Left ventricle myocardium inferior (tissue), 1 donor: Measurements from ENCODE around the gene F2RL2. TPM values are rescaled to one million over a fixed set of nuclear protein-coding genes. Genes with fewer than 3 reads are reported as not detected.

Experiments
- DNase-seq: peaks from one replicate; pipeline ENCODE4 v3.0.0-alpha.2; 2020
- H3K27ac ChIP-seq: fragments of 200-600 bp; replicated peaks from 2 replicates; pipeline ENCODE4 v1.8.0; 2021
- H3K27me3 ChIP-seq: fragments of 200-600 bp; 2 replicates; pipeline ENCODE4 v1.8.0; 2021; ENCODE audit warnings: low read depth
- H3K36me3 ChIP-seq: fragments of 200-600 bp; 2 replicates; pipeline ENCODE4 v1.8.0; 2021
- H3K4me1 ChIP-seq: fragments of 200-600 bp; 2 replicates; pipeline ENCODE4 v1.8.0; 2021
- H3K4me3 ChIP-seq: fragments of 200-600 bp; 2 replicates; pipeline ENCODE4 v1.8.0; 2021; ENCODE audit warnings: mild to moderate bottlenecking, moderate library complexity
- H3K9me3 ChIP-seq: fragments of 200-600 bp; replicated peaks from 2 replicates; pipeline ENCODE4 v1.8.0; 2021
- intact Hi-C: fragments of 100-400 bp; cut with micrococcal nuclease; formaldehyde crosslinking; loops from one replicate; pipeline ENCODE4 v1.11.0; 2022
- total RNA-seq: library from RNA; stranded (reverse); fragmentation: NEBNext Ultra II Directional; extraction: Animal tissue kit (Norgen Biotek cat#: 25700); gene quantifications from one replicate; pipeline ENCODE4 v1.2.1, GENCODE V29; 2021
- TF ChIP-seq, protein P1 (sequence below): fragments of 200-600 bp; IDR thresholded peaks from 2 replicates; pipeline ENCODE4 v1.8.0; 2021; ENCODE audit warnings: antibody characterized with exemption, mild to moderate bottlenecking, borderline replicate concordance
- donor health status: DM: no; HTN: yes; CAD: no; lungs with severe emphysema.

The F2RL2 gene
- total RNA-seq, 1 donor from 2014 or later: 0.22 TPM

DNA sequence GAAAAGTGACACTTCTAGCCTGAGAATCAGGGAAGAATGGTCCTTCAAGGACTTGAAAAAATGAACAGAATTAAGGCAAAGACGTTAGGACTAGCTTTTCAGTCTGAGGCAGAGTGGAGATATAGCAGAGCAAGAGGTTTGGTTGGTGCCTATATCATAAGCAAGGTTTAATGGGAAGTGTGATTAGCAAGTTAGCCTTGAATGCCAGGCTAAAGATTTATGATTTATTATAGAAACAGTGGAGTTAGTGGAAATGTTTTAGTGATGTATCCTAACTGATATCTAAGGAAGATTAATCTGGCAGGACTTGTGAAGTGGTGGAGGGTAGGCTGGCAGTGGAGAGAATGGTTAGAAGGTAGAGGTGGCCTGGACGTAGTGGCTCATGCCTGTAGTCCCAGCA is 7.0 kb downstream of the F2RL2 start:
- H3K9me3 ChIP-seq: no peaks in the 10 kb centered on the region

DNA sequence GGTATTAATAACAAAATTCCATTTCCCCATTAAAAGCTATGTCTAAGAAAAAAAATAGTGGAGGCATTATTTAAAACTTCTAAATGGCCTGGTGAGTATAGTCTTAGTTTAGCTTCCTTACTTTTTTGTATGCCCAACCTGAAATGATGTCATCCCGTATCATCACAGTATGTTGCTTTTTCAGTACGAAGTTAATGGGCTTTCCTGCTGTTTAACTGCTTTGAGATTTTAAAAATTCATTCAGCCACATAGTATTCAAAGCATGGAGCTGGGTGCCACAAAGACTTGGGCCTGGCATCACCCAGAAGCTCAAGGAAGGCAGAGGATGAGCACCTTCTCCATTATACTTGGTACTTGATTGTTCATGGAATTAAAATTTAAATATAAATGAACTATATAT is 7.4 kb downstream of the F2RL2 start:
- no peak for DNase-seq
- TF ChIP-seq, protein P1, sequence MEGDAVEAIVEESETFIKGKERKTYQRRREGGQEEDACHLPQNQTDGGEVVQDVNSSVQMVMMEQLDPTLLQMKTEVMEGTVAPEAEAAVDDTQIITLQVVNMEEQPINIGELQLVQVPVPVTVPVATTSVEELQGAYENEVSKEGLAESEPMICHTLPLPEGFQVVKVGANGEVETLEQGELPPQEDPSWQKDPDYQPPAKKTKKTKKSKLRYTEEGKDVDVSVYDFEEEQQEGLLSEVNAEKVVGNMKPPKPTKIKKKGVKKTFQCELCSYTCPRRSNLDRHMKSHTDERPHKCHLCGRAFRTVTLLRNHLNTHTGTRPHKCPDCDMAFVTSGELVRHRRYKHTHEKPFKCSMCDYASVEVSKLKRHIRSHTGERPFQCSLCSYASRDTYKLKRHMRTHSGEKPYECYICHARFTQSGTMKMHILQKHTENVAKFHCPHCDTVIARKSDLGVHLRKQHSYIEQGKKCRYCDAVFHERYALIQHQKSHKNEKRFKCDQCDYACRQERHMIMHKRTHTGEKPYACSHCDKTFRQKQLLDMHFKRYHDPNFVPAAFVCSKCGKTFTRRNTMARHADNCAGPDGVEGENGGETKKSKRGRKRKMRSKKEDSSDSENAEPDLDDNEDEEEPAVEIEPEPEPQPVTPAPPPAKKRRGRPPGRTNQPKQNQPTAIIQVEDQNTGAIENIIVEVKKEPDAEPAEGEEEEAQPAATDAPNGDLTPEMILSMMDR: no peak
- H3K9me3 ChIP-seq: no peaks in the 10 kb centered on the region
- intact Hi-C loops: no loop called here
- no peaks in the 10 kb centered on the region for H3K36me3 ChIP-seq
- no peaks in the 10 kb centered on the region for H3K27me3 ChIP-seq
- H3K27ac ChIP-seq: no peak overlapping the region
- H3K4me1 ChIP-seq: no peaks in the 10 kb centered on the region
- no peak overlapping the region for H3K4me3 ChIP-seq

More for the DNA sequence above, 7.0 kb downstream of the F2RL2 start:
- Histone ChIP-seq H3K4me1 (no peaks in the 10 kb centered on the region), H3K27me3 (no peaks in the 10 kb centered on the region), H3K4me3 (no peak overlapping the region), H3K36me3 (no peaks in the 10 kb centered on the region), H3K27ac (no peak overlapping the region)
- intact Hi-C loops: no loop called here
- TF ChIP-seq, protein P1: no peak
- DNase-seq: no peak

DNA sequence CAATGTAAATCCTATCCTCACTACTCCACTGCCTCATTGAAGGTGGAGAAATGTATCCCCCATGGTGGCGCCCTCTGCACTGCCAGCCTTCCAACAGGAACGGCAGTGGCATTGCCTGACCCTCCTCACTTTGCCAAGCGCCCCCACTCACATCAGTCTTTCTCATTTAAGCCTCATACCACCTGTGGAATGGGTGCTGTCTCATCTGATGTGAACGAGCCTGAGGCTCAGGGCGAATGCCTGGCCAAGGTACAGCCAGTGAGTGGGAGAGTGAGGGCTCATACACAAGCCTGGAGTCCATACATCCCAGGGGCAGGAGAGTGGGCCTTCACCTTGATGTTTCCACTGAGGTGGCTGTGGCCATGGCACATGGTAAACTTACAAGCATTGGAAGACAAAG is 10.3 kb downstream of the F2RL2 start:
- Histone ChIP-seq H3K4me1 (no peaks in the 10 kb centered on the region), H3K36me3 (no peaks in the 10 kb centered on the region), H3K27ac (no peak overlapping the region), H3K9me3 (no peaks in the 10 kb centered on the region), H3K4me3 (no peak overlapping the region), H3K27me3 (no peaks in the 10 kb centered on the region)
- no peak for DNase-seq
- TF ChIP-seq, protein P1: no peak
- intact Hi-C loops: no loop called here

DNA sequence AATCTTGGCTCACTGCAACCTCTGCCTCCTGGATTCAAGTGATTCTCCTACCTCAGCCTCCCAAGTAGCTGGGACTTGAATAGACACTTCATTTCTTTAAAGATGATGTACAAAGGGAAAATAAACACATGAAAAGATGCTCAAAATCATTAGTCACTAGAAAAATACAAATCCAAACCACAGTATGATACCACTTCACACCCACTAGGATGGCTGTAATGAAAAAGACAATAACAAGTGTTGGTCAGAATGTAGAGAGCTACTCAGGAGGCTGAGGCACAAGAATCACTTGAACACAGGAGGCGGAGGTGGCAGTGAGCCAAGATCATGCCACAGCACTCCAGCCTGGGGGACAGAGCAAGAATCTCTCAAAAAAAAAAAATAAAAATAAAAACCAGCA is 13.0 kb downstream of the F2RL2 start:
- no peak for DNase-seq
- Histone ChIP-seq H3K4me3 (no peak overlapping the region), H3K27ac (no peak overlapping the region), H3K4me1 (no peaks in the 10 kb centered on the region), H3K9me3 (no peaks in the 10 kb centered on the region), H3K27me3 (no peaks in the 10 kb centered on the region), H3K36me3 (no peaks in the 10 kb centered on the region)
- TF ChIP-seq, protein P1: no peak
- intact Hi-C loops: no loop called here

DNA sequence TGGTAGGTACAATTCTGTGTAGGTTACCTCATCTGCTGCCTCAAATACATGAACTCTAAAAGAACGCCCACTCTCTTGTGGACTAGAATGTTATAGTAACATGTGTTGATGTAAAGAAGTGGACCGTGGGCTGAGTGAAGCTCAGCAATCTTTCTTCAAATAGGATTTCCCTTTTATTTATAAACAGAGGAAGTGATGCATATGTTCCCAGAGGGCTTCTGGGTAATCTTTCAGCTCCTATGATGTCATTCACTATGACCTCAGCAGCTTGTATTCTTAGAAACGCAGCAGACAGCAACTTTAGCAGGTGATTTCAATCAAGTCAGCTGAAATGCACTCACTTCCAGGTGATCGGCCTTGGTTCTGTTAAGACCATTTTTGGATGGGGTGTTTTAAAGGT is 14.4 kb downstream of the F2RL2 start:
- no peaks in the 10 kb centered on the region for H3K4me1 ChIP-seq
- intact Hi-C loops: no loop called here
- no peak overlapping the region for H3K27ac ChIP-seq
- TF ChIP-seq, protein P1: no peak
- no peaks in the 10 kb centered on the region for H3K9me3 ChIP-seq
- no peaks in the 10 kb centered on the region for H3K36me3 ChIP-seq
- H3K27me3 ChIP-seq: no peaks in the 10 kb centered on the region
- DNase-seq: no peak
- no peak overlapping the region for H3K4me3 ChIP-seq
